ENCODE data around the gene WDR1.

- no peak for TF ChIP-seq CTCF (IDR thresholded peaks at IDR 0.05; ENCODE audit: low read depth, low read length, poor library complexity, severe bottlenecking)
- no peak for TF ChIP-seq EZH2phosphoT487 (IDR thresholded peaks at IDR 0.05; ENCODE audit: borderline replicate concordance, low read length)
Measured at GRCh38 chr4:10104211-10104990, 12.2 kb downstream of the WDR1 start.

All from DOHH2 (cell line).